ENCODE measurements around the gene HEG1.

GRCh38 chr3:125028657-125029056 is 27.1 kb downstream of the HEG1 start:
- TF ChIP-seq POLR2AphosphoS5 (IDR thresholded peaks at IDR 0.05; ENCODE audit: low read depth, low read length) (no peak), RFX5 (IDR thresholded peaks at IDR 0.05; ENCODE audit: borderline replicate concordance, low read depth, low read length) (no peak)

All from H1 (cell line).